CD4-positive, alpha-beta T cell treated with Interleukin-21 for 1 hour (primary cell): ENCODE results near the gene POP4.
A peak's percentile ranks its signal among the peaks of the same experiment; 100 is the strongest.

ENCODE experiments used
- DNase-seq: peaks from one replicate; pipeline ENCODE4 v3.0.0-alpha.2; 2020

Gene POP4

GRCh38 chr19:29577649-29577963 is 28.5 kb upstream of the POP4 start:
- DNase-seq, result no peak

GRCh38 chr19:29578349-29578748 is 27.7 kb upstream of the POP4 start:
- no peak for DNase-seq

- no peak for DNase-seq
Observed at GRCh38 chr19:29579308-29579910, 26.7 kb upstream of the POP4 start.

- DNase-seq, result no peak
Observed at GRCh38 chr19:29581398-29581797, 24.7 kb upstream of the POP4 start.

GRCh38 chr19:29583196-29583999 is 22.7 kb upstream of the POP4 start:
- DNase-seq, result no peak

GRCh38 chr19:29586401-29586800 is 19.7 kb upstream of the POP4 start:
- DNase-seq, result no peak

GRCh38 chr19:29587059-29587458 is 19.0 kb upstream of the POP4 start:
- DNase-seq, result no peak

- peak; percentile 66 for DNase-seq
Observed at GRCh38 chr19:29587518-29587986, 18.5 kb upstream of the POP4 start.

- DNase-seq, result no peak
Observed at GRCh38 chr19:29588095-29588494, 18.0 kb upstream of the POP4 start.

GRCh38 chr19:29590278-29590677 is 15.8 kb upstream of the POP4 start:
- DNase-seq, result no peak

GRCh38 chr19:29591670-29592069 is 14.4 kb upstream of the POP4 start:
- DNase-seq, result no peak

GRCh38 chr19:29593869-29594268 is 12.2 kb upstream of the POP4 start:
- no peak for DNase-seq

GRCh38 chr19:29596080-29596727 is 9.9 kb upstream of the POP4 start:
- DNase-seq, result no peak

GRCh38 chr19:29596885-29597525 is 9.1 kb upstream of the POP4 start:
- no peak for DNase-seq

- no peak for DNase-seq
Observed at GRCh38 chr19:29598036-29598435, 8.0 kb upstream of the POP4 start.

- DNase-seq, result no peak
Observed at GRCh38 chr19:29598496-29598895, 7.6 kb upstream of the POP4 start.

GRCh38 chr19:29603308-29603707 is 2.8 kb upstream of the POP4 start:
- no peak for DNase-seq

GRCh38 chr19:29606420-29606747 is 301 bp downstream of the POP4 start:
- no peak for DNase-seq

GRCh38 chr19:29609636-29610035 is 3.6 kb downstream of the POP4 start:
- DNase-seq, result no peak

GRCh38 chr19:29610213-29610573 is 4.1 kb downstream of the POP4 start:
- no peak for DNase-seq

- DNase-seq, result peak; percentile 89
Observed at GRCh38 chr19:29610574-29611271, 4.6 kb downstream of the POP4 start.

- DNase-seq, result no peak
Observed at GRCh38 chr19:29612121-29612520, 6.0 kb downstream of the POP4 start.
